GM18907 (cell line): ENCODE measurements around the gene OSBPL10.
"Not testable (repeated sequence)": the region's sequence is repeated elsewhere in the genome, so short reads cannot be mapped to it uniquely, and the experiment has no call there.

Experiments
- ATAC-seq: cut with Tn5 transposase; IDR thresholded peaks from one replicate; pipeline ENCODE4 v1.9.1; 2021; ENCODE audit warnings: mild to moderate bottlenecking, moderate library complexity; ENCODE audit not compliant: unreplicated experiment

The OSBPL10 gene

GRCh38 chr3:31782306-31782705, 198.8 kb downstream of the OSBPL10 start:
- not testable (repeated sequence) for ATAC-seq

- ATAC-seq: no peak
These were observed 201.5 kb downstream of the OSBPL10 start for GRCh38 chr3:31779514-31779913.

- ATAC-seq: no peak
These were observed 203.2 kb downstream of the OSBPL10 start for GRCh38 chr3:31777887-31778286.

- ATAC-seq: no peak
These were observed 204.0 kb downstream of the OSBPL10 start for GRCh38 chr3:31777092-31777491.

- no peak for ATAC-seq
These were observed 205.0 kb downstream of the OSBPL10 start for GRCh38 chr3:31776016-31776415.

GRCh38 chr3:31775383-31775782, 205.7 kb downstream of the OSBPL10 start:
- no peak for ATAC-seq

- no peak for ATAC-seq
These were observed 208.1 kb downstream of the OSBPL10 start for GRCh38 chr3:31772758-31773473.

GRCh38 chr3:31772272-31772671, 208.8 kb downstream of the OSBPL10 start:
- no peak for ATAC-seq

- no peak for ATAC-seq
These were observed 210.2 kb downstream of the OSBPL10 start for GRCh38 chr3:31770822-31771326.

- ATAC-seq: no peak
These were observed 212.5 kb downstream of the OSBPL10 start for GRCh38 chr3:31768479-31769125.

GRCh38 chr3:31767920-31768319, 213.1 kb downstream of the OSBPL10 start:
- no peak for ATAC-seq

- no peak for ATAC-seq
These were observed 214.4 kb downstream of the OSBPL10 start for GRCh38 chr3:31766669-31767068.

GRCh38 chr3:31765871-31766270, 215.2 kb downstream of the OSBPL10 start:
- ATAC-seq: no peak

GRCh38 chr3:31763731-31764130, 217.3 kb downstream of the OSBPL10 start:
- ATAC-seq: no peak

GRCh38 chr3:31762888-31763351, 218.1 kb downstream of the OSBPL10 start:
- ATAC-seq: no peak

GRCh38 chr3:31762097-31762764, 218.8 kb downstream of the OSBPL10 start:
- no peak for ATAC-seq

GRCh38 chr3:31760654-31761053, 220.4 kb downstream of the OSBPL10 start:
- ATAC-seq: no peak

GRCh38 chr3:31758322-31758965, 222.6 kb downstream of the OSBPL10 start:
- ATAC-seq: no peak

GRCh38 chr3:31755926-31756658, 225.0 kb downstream of the OSBPL10 start:
- no peak for ATAC-seq

GRCh38 chr3:31754575-31755278, 226.3 kb downstream of the OSBPL10 start:
- peak; percentile 92 for ATAC-seq
